K562 (cell line): Measurements from ENCODE around the gene EN1. TPM values are rescaled to one million over a fixed set of nuclear protein-coding genes. Genes with fewer than 3 reads are reported as not detected.

ENCODE experiments used
- polyA plus RNA-seq, 8 experiments: library from polyadenylated mRNA; depleted of rRNA in 4 of 8; stranded (reverse) in 5 of 8; unstranded in 3 of 8; fragments of >200 nt; fragmentation: Nextera tagmentation in 2 of 8; fragmentation: Illumina TruSeq in 1 of 8; extraction: Ambion mirVana in 2 of 8; extraction: Trizol in 1 of 8; gene quantifications; 2 replicates each; pipeline versions ENCODE4 v1.2.1 to v1.2.3, GENCODE V29; 2011 to 2014; ENCODE audit warnings: inconsistent platforms in 1 of 8, missing spikeins in 1 of 8
- total RNA-seq, 7 experiments: library from RNA; depleted of rRNA in 6 of 7; stranded (reverse); fragments of >200 nt in 6 of 7; fragmentation: Illumina TruSeq in 2 of 7; extraction: Trizol in 2 of 7; gene quantifications; 2 replicates each; pipeline versions ENCODE4 v1.2.1 to v1.2.3, GENCODE V29; 2011 to 2021; ENCODE audit warnings: low replicate concordance in 1 of 7
- TF ChIP-seq, protein P1 (sequence below), 2 experiments: fragments of 450-650 bp in 1 of 2; sonication (generic) in 1 of 2; formaldehyde crosslinking in 1 of 2; IDR thresholded peaks; 2 replicates each; pipeline versions ENCODE4 v1.7.1 to v1.9.0; 2016 to 2022; ENCODE audit warnings: inconsistent platforms in 1 of 2, mild to moderate bottlenecking in 1 of 2, missing genetic modification reagents in 1 of 2

Gene EN1
- total and polyA plus RNA-seq, 9 of the 15 experiments (the other 6 are each of a cell fraction or from before 2014, with no cell fraction given) = 0.06 to 2.0 (median 0.51) TPM

- TF ChIP-seq, protein P1, sequence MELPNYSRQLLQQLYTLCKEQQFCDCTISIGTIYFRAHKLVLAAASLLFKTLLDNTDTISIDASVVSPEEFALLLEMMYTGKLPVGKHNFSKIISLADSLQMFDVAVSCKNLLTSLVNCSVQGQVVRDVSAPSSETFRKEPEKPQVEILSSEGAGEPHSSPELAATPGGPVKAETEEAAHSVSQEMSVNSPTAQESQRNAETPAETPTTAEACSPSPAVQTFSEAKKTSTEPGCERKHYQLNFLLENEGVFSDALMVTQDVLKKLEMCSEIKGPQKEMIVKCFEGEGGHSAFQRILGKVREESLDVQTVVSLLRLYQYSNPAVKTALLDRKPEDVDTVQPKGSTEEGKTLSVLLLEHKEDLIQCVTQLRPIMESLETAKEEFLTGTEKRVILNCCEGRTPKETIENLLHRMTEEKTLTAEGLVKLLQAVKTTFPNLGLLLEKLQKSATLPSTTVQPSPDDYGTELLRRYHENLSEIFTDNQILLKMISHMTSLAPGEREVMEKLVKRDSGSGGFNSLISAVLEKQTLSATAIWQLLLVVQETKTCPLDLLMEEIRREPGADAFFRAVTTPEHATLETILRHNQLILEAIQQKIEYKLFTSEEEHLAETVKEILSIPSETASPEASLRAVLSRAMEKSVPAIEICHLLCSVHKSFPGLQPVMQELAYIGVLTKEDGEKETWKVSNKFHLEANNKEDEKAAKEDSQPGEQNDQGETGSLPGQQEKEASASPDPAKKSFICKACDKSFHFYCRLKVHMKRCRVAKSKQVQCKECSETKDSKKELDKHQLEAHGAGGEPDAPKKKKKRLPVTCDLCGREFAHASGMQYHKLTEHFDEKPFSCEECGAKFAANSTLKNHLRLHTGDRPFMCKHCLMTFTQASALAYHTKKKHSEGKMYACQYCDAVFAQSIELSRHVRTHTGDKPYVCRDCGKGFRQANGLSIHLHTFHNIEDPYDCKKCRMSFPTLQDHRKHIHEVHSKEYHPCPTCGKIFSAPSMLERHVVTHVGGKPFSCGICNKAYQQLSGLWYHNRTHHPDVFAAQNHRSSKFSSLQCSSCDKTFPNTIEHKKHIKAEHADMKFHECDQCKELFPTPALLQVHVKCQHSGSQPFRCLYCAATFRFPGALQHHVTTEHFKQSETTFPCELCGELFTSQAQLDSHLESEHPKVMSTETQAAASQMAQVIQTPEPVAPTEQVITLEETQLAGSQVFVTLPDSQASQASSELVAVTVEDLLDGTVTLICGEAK (IDR thresholded peaks at IDR 0.05) = no peak
- TF ChIP-seq, protein P1 (CRISPR knock-in tag; IDR thresholded peaks at IDR 0.05) = no peak
Observed at GRCh38 chr2:118893100-118893499, 45.7 kb upstream of the EN1 start (continued).
